ENCODE measurements around the gene BMPR1A.

The BMPR1A gene

GRCh38 chr10:86773498-86773897 lies 17.1 kb downstream of the BMPR1A start:
- TF ChIP-seq CTCF (IDR thresholded peaks at IDR 0.05): no peak

GRCh38 chr10:86775056-86775869 lies 18.8 kb downstream of the BMPR1A start:
- TF ChIP-seq CTCF (IDR thresholded peaks at IDR 0.05): no peak

- TF ChIP-seq CTCF (IDR thresholded peaks at IDR 0.05): no peak
These were observed 19.4 kb downstream of the BMPR1A start for GRCh38 chr10:86775870-86776180.

GRCh38 chr10:86779220-86780017 lies 23.0 kb downstream of the BMPR1A start:
- no peak for TF ChIP-seq CTCF (IDR thresholded peaks at IDR 0.05)

- TF ChIP-seq CTCF (IDR thresholded peaks at IDR 0.05): no peak
These were observed 26.4 kb downstream of the BMPR1A start for GRCh38 chr10:86782701-86783418.

- TF ChIP-seq CTCF (IDR thresholded peaks at IDR 0.05): no peak
These were observed 28.6 kb downstream of the BMPR1A start for GRCh38 chr10:86785037-86785436.

GRCh38 chr10:86785968-86786367 lies 29.5 kb downstream of the BMPR1A start:
- TF ChIP-seq CTCF (IDR thresholded peaks at IDR 0.05): no peak
